GM23338 (cell line): ENCODE data around the gene GPC5. TPM values are rescaled to one million over a fixed set of nuclear protein-coding genes. Genes with fewer than 3 reads are reported as not detected.

Experiments used
- ATAC-seq: fragments of 200-7000 bp; cut with Tn5 transposase; 3 replicates; pipeline ENCODE4 v1.9.1; 2020
- DNase-seq: peaks from one replicate; pipeline ENCODE4 v3.0.0-alpha.2; 2015; ENCODE audit warnings: low spot score
- H2AFZ ChIP-seq: fragments of 200-600 bp; sonication (generic); 2 replicates; pipeline ENCODE4 v1.8.0; 2016; ENCODE audit warnings: antibody characterized with exemption, mild to moderate bottlenecking, moderate library complexity
- H3F3A ChIP-seq: fragments of 200-600 bp; sonication (generic); replicated peaks from 2 replicates; pipeline ENCODE4 v1.8.0; 2017; ENCODE audit warnings: antibody characterized with exemption, mixed run types, low read depth
- H3K27ac ChIP-seq: fragments of 200-600 bp; sonication (generic); 2 replicates; pipeline ENCODE4 v1.6.1; 2016; ENCODE audit warnings: low read depth
- H3K27me3 ChIP-seq: fragments of 200-600 bp; sonication (generic); 2 replicates; pipeline ENCODE4 v1.8.0; 2016; ENCODE audit warnings: mild to moderate bottlenecking, mixed run types, moderate library complexity; ENCODE audit not compliant: insufficient read depth
- H3K36me3 ChIP-seq: fragments of 200-600 bp; sonication (generic); 2 replicates; pipeline ENCODE4 v1.8.0; 2016; ENCODE audit warnings: mild to moderate bottlenecking; ENCODE audit not compliant: insufficient read depth
- H3K4me1 ChIP-seq: fragments of 200-600 bp; sonication (generic); 2 replicates; pipeline ENCODE4 v1.8.0; 2016; ENCODE audit warnings: mild to moderate bottlenecking, moderate library complexity; ENCODE audit not compliant: insufficient read depth
- H3K4me2 ChIP-seq: fragments of 200-600 bp; sonication (generic); 2 replicates; pipeline ENCODE4 v1.7.1; 2017; ENCODE audit warnings: mixed run types
- H3K4me3 ChIP-seq: fragments of 200-600 bp; sonication (generic); 2 replicates; pipeline ENCODE4 v1.6.1; 2016; ENCODE audit warnings: mixed run types
- H3K79me2 ChIP-seq: fragments of 200-600 bp; sonication (generic); replicated peaks from 2 replicates; pipeline ENCODE4 v1.8.0; 2017; ENCODE audit warnings: mild to moderate bottlenecking; ENCODE audit not compliant: insufficient read depth
- H3K9me2 ChIP-seq: fragments of 200-600 bp; sonication (generic); 2 replicates; pipeline ENCODE4 v1.8.0; 2017; ENCODE audit not compliant: insufficient read depth
- H4K20me1 ChIP-seq: fragments of 200-600 bp; sonication (generic); replicated peaks from 2 replicates; pipeline ENCODE4 v1.8.0; 2017; ENCODE audit warnings: mild to moderate bottlenecking; ENCODE audit not compliant: insufficient read depth
- H3K27ac Mint-ChIP-seq: 2 replicates; pipeline ENCODE4 v1.8.0; 2020; ENCODE audit warnings: inconsistent platforms, mild to moderate bottlenecking, moderate library complexity, mixed read lengths
- H3K27me3 Mint-ChIP-seq: 3 replicates; pipeline ENCODE4 v1.8.0; 2022; ENCODE audit warnings: low read depth, mild to moderate bottlenecking, moderate library complexity, mixed read lengths, inconsistent platforms; ENCODE audit not compliant: insufficient read depth, poor library complexity
- H3K36me3 Mint-ChIP-seq: 3 replicates; pipeline ENCODE4 v1.8.0; 2021; ENCODE audit warnings: low read depth, mild to moderate bottlenecking, inconsistent platforms, moderate library complexity, mixed read lengths
- H3K4me1 Mint-ChIP-seq: 3 replicates; pipeline ENCODE4 v1.8.0; 2020; ENCODE audit warnings: mild to moderate bottlenecking, inconsistent platforms, mixed read lengths
- H3K4me3 Mint-ChIP-seq: 3 replicates; pipeline ENCODE4 v1.8.0; 2021; ENCODE audit warnings: moderate library complexity, mild to moderate bottlenecking, inconsistent platforms, mixed read lengths
- H3K9me3 Mint-ChIP-seq: 3 replicates; pipeline ENCODE4 v1.8.0; 2020; ENCODE audit warnings: moderate library complexity, mild to moderate bottlenecking, inconsistent platforms, mixed read lengths
- CREB1 ChIP-seq: fragments of 250-450 bp; sonication (Bioruptor Pico); IDR thresholded peaks from 2 replicates; pipeline ENCODE4 v1.5.0; 2020; ENCODE audit warnings: low read depth, mild to moderate bottlenecking, moderate library complexity
- EZH2 ChIP-seq: fragments of 200-600 bp; sonication (generic); IDR thresholded peaks from one replicate; pipeline ENCODE4 v1.8.0; 2017; ENCODE audit warnings: antibody characterized with exemption, mild to moderate bottlenecking, low read depth; ENCODE audit not compliant: unreplicated experiment
- EZH2phosphoT487 ChIP-seq: fragments of 200-600 bp; sonication (generic); IDR thresholded peaks from one replicate; pipeline ENCODE4 v1.8.1; 2018; ENCODE audit warnings: antibody characterized with exemption; ENCODE audit not compliant: unreplicated experiment
- JUNB ChIP-seq: IDR thresholded peaks from one replicate; pipeline ENCODE4 v1.6.1; 2016; ENCODE audit warnings: antibody characterized with exemption; ENCODE audit not compliant: unreplicated experiment
- NANOG ChIP-seq: IDR thresholded peaks from 2 replicates; pipeline ENCODE4 v1.6.1; 2016; ENCODE audit warnings: antibody characterized with exemption, borderline replicate concordance
- POLR2AphosphoS5 ChIP-seq: IDR thresholded peaks from 2 replicates; pipeline ENCODE4 v1.6.1; 2016; ENCODE audit warnings: antibody characterized with exemption, low read depth
- STAT1 ChIP-seq: IDR thresholded peaks from one replicate; pipeline ENCODE4 v1.6.1; 2016; ENCODE audit warnings: antibody characterized with exemption; ENCODE audit not compliant: unreplicated experiment
- ZNF114 ChIP-seq: fragments of 250-450 bp; sonication (Bioruptor Pico); IDR thresholded peaks from 2 replicates; pipeline ENCODE4 v1.5.0; 2020; ENCODE audit warnings: mild to moderate bottlenecking, moderate library complexity
- ZNF331 ChIP-seq: fragments of 250-450 bp; sonication (Bioruptor Pico); IDR thresholded peaks from 2 replicates; pipeline ENCODE4 v1.5.0; 2020; ENCODE audit warnings: low read depth, mild to moderate bottlenecking, moderate library complexity
- polyA plus RNA-seq: library from polyadenylated mRNA; unstranded; fragments of >200 nt; fragmentation: Nextera tagmentation; extraction: Ambion mirVana; gene quantifications from 2 replicates; pipeline ENCODE4 v1.2.1, GENCODE V29; 2016
- total RNA-seq: library from RNA; depleted of rRNA; stranded (reverse); fragments of >200 nt; shearing (Covaris generic); gene quantifications from 2 replicates; pipeline ENCODE4 v1.2.3, GENCODE V29; 2014
- TF ChIP-seq, protein P1 (sequence below): IDR thresholded peaks from 2 replicates; pipeline ENCODE4 v1.6.1; 2016; ENCODE audit warnings: antibody characterized with exemption
- TF ChIP-seq, protein P2 (sequence below), 2 experiments: fragments of 200-600 bp in 1 of 2; sonication (generic) in 1 of 2; conservative IDR thresholded peaks; 2 replicates each; pipeline versions ENCODE4 v1.5.1 to v1.6.1; 2016 to 2017; ENCODE audit warnings: antibody characterized with exemption in 2 of 2, low read depth in 2 of 2, mild to moderate bottlenecking in 2 of 2, moderate library complexity in 1 of 2
- TF ChIP-seq, protein P3 (sequence below): fragments of 250-450 bp; sonication (Bioruptor Pico); IDR thresholded peaks from 2 replicates; pipeline ENCODE4 v1.5.0; 2020; ENCODE audit warnings: mild to moderate bottlenecking, moderate library complexity
- TF ChIP-seq, protein P4 (sequence below): IDR thresholded peaks from one replicate; pipeline ENCODE4 v1.6.1; 2018; ENCODE audit warnings: antibody characterized with exemption; ENCODE audit not compliant: unreplicated experiment

The GPC5 gene
- total and polyA plus RNA-seq, 2 experiments from 2014 or later, result 0.95 to 1.1 TPM

DNA sequence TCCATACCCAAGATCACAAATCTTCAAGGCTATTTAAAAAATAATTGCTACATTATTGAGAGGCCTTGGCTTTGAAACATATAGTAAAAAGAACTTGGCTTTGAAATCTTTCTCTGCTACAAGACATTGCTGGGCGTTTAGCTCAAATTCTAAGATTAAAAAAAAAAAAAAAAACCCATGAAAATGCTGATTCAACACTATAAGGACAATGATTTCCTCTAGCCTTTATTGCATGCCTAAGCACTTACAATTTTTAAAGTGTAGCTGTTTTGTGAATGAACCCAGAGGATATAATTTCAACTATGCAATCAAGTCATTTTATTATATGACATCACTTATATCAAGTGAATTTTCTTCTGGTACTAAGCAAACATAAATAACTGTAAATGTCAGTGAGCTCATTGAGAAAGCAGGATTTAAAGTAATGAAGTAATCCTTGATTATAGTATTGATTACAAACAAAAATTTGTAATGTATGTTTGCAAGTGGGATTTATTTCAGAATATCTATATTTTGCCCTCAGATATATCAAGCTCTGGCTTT is 1488.2 kb downstream of the GPC5 start:
- Histone ChIP-seq H3K4me3 (no peak overlapping the region), H3K79me2 (no peaks in the 10 kb centered on the region), H4K20me1 (no peaks in the 10 kb centered on the region), H3K27ac (no peak overlapping the region), H2AFZ (no peak overlapping the region), H3K36me3 (no peaks in the 10 kb centered on the region), H3K4me1 (0 out of 2 replicates have a peak, but pooled peaks cover 4% of the 10 kb centered on the region), H3K27me3 (no peaks in the 10 kb centered on the region), H3K4me2 (no peak overlapping the region), H3F3A (no peaks in the 10 kb centered on the region), H3K9me2 (no peaks in the 10 kb centered on the region)
- TF ChIP-seq EZH2 (no peak), ZNF331 (CRISPR knock-in tag) (no peak), NANOG (no peak), JUNB (no peak), CREB1 (CRISPR knock-in tag) (no peak), EZH2phosphoT487 (no peak), STAT1 (no peak), POLR2AphosphoS5 (no peak), ZNF114 (CRISPR knock-in tag) (no peak)
- TF ChIP-seq, protein P1, sequence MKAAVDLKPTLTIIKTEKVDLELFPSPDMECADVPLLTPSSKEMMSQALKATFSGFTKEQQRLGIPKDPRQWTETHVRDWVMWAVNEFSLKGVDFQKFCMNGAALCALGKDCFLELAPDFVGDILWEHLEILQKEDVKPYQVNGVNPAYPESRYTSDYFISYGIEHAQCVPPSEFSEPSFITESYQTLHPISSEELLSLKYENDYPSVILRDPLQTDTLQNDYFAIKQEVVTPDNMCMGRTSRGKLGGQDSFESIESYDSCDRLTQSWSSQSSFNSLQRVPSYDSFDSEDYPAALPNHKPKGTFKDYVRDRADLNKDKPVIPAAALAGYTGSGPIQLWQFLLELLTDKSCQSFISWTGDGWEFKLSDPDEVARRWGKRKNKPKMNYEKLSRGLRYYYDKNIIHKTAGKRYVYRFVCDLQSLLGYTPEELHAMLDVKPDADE, result no peak
- TF ChIP-seq, protein P2, sequence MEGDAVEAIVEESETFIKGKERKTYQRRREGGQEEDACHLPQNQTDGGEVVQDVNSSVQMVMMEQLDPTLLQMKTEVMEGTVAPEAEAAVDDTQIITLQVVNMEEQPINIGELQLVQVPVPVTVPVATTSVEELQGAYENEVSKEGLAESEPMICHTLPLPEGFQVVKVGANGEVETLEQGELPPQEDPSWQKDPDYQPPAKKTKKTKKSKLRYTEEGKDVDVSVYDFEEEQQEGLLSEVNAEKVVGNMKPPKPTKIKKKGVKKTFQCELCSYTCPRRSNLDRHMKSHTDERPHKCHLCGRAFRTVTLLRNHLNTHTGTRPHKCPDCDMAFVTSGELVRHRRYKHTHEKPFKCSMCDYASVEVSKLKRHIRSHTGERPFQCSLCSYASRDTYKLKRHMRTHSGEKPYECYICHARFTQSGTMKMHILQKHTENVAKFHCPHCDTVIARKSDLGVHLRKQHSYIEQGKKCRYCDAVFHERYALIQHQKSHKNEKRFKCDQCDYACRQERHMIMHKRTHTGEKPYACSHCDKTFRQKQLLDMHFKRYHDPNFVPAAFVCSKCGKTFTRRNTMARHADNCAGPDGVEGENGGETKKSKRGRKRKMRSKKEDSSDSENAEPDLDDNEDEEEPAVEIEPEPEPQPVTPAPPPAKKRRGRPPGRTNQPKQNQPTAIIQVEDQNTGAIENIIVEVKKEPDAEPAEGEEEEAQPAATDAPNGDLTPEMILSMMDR (conservative IDR thresholded peaks at IDR 0.05; ENCODE audit: low read depth in 2 of 2), result no peak
- TF ChIP-seq, protein P3, sequence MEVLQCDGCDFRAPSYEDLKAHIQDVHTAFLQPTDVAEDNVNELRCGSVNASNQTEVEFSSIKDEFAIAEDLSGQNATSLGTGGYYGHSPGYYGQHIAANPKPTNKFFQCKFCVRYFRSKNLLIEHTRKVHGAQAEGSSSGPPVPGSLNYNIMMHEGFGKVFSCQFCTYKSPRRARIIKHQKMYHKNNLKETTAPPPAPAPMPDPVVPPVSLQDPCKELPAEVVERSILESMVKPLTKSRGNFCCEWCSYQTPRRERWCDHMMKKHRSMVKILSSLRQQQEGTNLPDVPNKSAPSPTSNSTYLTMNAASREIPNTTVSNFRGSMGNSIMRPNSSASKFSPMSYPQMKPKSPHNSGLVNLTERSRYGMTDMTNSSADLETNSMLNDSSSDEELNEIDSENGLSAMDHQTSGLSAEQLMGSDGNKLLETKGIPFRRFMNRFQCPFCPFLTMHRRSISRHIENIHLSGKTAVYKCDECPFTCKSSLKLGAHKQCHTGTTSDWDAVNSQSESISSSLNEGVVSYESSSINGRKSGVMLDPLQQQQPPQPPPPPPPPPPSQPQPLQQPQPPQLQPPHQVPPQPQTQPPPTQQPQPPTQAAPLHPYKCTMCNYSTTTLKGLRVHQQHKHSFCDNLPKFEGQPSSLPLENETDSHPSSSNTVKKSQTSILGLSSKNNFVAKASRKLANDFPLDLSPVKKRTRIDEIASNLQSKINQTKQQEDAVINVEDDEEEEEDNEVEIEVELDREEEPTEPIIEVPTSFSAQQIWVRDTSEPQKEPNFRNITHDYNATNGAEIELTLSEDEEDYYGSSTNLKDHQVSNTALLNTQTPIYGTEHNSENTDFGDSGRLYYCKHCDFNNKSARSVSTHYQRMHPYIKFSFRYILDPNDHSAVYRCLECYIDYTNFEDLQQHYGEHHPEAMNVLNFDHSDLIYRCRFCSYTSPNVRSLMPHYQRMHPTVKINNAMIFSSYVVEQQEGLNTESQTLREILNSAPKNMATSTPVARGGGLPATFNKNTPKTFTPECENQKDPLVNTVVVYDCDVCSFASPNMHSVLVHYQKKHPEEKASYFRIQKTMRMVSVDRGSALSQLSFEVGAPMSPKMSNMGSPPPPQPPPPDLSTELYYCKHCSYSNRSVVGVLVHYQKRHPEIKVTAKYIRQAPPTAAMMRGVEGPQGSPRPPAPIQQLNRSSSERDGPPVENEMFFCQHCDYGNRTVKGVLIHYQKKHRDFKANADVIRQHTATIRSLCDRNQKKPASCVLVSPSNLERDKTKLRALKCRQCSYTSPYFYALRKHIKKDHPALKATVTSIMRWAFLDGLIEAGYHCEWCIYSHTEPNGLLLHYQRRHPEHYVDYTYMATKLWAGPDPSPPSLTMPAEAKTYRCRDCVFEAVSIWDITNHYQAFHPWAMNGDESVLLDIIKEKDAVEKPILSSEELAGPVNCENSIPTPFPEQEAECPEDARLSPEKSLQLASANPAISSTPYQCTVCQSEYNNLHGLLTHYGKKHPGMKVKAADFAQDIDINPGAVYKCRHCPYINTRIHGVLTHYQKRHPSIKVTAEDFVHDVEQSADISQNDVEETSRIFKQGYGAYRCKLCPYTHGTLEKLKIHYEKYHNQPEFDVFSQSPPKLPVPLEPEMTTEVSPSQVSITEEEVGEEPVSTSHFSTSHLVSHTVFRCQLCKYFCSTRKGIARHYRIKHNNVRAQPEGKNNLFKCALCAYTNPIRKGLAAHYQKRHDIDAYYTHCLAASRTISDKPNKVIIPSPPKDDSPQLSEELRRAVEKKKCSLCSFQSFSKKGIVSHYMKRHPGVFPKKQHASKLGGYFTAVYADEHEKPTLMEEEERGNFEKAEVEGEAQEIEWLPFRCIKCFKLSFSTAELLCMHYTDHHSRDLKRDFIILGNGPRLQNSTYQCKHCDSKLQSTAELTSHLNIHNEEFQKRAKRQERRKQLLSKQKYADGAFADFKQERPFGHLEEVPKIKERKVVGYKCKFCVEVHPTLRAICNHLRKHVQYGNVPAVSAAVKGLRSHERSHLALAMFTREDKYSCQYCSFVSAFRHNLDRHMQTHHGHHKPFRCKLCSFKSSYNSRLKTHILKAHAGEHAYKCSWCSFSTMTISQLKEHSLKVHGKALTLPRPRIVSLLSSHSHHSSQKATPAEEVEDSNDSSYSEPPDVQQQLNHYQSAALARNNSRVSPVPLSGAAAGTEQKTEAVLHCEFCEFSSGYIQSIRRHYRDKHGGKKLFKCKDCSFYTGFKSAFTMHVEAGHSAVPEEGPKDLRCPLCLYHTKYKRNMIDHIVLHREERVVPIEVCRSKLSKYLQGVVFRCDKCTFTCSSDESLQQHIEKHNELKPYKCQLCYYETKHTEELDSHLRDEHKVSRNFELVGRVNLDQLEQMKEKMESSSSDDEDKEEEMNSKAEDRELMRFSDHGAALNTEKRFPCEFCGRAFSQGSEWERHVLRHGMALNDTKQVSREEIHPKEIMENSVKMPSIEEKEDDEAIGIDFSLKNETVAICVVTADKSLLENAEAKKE (CRISPR knock-in tag), result no peak
- TF ChIP-seq, protein P4, sequence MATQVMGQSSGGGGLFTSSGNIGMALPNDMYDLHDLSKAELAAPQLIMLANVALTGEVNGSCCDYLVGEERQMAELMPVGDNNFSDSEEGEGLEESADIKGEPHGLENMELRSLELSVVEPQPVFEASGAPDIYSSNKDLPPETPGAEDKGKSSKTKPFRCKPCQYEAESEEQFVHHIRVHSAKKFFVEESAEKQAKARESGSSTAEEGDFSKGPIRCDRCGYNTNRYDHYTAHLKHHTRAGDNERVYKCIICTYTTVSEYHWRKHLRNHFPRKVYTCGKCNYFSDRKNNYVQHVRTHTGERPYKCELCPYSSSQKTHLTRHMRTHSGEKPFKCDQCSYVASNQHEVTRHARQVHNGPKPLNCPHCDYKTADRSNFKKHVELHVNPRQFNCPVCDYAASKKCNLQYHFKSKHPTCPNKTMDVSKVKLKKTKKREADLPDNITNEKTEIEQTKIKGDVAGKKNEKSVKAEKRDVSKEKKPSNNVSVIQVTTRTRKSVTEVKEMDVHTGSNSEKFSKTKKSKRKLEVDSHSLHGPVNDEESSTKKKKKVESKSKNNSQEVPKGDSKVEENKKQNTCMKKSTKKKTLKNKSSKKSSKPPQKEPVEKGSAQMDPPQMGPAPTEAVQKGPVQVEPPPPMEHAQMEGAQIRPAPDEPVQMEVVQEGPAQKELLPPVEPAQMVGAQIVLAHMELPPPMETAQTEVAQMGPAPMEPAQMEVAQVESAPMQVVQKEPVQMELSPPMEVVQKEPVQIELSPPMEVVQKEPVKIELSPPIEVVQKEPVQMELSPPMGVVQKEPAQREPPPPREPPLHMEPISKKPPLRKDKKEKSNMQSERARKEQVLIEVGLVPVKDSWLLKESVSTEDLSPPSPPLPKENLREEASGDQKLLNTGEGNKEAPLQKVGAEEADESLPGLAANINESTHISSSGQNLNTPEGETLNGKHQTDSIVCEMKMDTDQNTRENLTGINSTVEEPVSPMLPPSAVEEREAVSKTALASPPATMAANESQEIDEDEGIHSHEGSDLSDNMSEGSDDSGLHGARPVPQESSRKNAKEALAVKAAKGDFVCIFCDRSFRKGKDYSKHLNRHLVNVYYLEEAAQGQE, result no peak
- ATAC-seq, result no peak
- Mint-ChIP-seq H3K4me1 (peaks cover 6% of the 10 kb centered on the region), H3K27ac (no peak overlapping the region), H3K9me3 (no peaks in the 10 kb centered on the region), H3K27me3 (peaks cover 1% of the 10 kb centered on the region), H3K4me3 (no peak overlapping the region), H3K36me3 (no peaks in the 10 kb centered on the region)
- no peak for DNase-seq
